ENCODE data around the gene MAP3K14.
"Not testable (repeated sequence)": the region's sequence is repeated elsewhere in the genome, so short reads cannot be mapped to it uniquely, and the experiment has no call there.

MAP3K14 gene

GRCh38 chr17:45316434-45317110 is at the start of gene MAP3K14:
Gene MAP3K14, minus strand, starts transcription at chr17:45317020. Its CDS starts 26,275 bp downstream, at chr17:45290745.
- peak; percentile 49 for DNase-seq (ENCODE audit: low read depth)

DNA sequence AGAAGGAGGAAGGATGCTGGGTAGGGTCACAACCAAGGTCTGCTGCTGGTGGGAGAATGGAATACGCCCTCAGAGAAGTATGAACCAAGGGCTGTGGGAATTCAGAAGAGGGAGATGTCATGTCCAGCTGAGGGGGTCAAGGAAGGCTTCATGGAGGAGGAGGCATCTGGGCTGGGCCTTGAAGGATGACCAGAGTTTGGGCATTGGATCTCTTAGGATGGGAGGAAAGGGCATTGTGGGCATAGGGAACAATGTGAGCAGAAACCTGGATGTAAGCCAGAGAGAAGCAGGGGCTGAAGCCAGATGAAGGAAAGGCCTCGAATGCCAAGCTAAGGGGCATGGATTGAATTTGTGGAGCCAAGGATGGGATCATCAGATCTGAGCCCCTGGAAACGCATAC is 49.2 kb upstream of the MAP3K14 start:
- no peak for DNase-seq (ENCODE audit: low read depth)

GRCh38 chr17:45364531-45365390 is 47.9 kb upstream of the MAP3K14 start:
- DNase-seq (ENCODE audit: low read depth), result no peak

GRCh38 chr17:45363498-45363897 is 46.7 kb upstream of the MAP3K14 start:
- DNase-seq (ENCODE audit: low read depth), result no peak

DNA sequence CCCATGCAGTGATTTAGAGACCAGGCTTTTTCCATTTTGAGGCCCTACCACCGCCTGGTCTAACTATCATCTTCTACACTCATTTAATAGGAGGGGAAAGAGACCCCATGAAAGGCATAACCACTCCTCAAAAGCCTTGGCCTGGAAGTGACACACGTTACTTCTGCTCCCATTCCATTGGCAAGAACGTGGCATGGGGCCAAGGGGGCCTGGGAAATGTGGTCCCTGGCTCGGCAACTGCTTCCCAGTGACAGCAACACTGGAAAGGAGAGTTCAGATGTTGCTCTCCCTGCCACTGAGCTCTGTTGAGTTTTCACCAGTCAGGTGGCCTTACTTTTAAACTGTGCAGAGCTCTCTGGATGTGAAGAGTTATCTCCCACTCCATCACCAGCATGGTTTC is 45.2 kb upstream of the MAP3K14 start:
- DNase-seq (ENCODE audit: low read depth), result no peak

DNA sequence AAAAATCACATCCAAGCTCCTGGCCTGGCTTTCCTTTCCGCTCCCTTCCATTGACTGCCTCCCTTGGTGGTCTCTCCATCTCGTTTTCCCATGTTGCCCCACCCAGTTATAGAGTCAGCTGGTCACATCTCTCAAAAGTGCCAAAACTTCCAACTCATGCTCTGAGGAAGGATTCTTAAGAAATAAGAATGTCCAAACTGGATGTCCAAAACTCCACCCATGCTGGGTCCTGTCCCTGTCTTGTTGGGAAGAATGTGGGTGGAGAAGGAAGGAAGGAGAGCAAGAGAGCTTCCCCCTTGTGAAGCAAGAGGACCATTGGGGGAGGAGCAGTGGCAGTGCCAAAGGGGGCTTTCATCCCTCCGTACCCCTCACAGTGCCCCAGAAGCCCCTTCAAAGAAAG is 44.6 kb upstream of the MAP3K14 start:
- DNase-seq (ENCODE audit: low read depth), result no peak

- no peak for DNase-seq (ENCODE audit: low read depth)
These were observed 40.7 kb upstream of the MAP3K14 start for GRCh38 chr17:45357364-45357997.

- DNase-seq (ENCODE audit: low read depth), result no peak
These were observed 38.3 kb upstream of the MAP3K14 start for GRCh38 chr17:45355087-45355486.

DNA sequence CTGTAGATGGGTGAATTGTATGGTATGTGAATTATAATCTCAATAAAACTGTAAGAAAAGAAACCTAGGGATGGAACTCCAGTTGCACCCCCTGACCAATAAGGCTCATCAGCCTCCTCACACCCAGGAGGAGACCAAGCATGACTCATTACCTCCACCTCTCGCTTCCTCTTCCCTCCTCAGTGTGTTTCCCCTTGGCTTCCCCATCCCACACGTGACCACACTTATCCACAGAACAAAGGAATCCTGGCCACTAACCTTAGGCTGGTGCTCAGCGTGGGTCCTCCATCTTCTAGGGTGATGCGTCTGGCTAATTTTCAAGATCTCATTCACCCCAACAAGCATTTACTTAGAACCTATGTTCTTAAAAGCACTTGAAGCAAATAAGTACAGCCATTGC is 36.2 kb upstream of the MAP3K14 start:
- DNase-seq (ENCODE audit: low read depth), result peak; percentile 10

DNA sequence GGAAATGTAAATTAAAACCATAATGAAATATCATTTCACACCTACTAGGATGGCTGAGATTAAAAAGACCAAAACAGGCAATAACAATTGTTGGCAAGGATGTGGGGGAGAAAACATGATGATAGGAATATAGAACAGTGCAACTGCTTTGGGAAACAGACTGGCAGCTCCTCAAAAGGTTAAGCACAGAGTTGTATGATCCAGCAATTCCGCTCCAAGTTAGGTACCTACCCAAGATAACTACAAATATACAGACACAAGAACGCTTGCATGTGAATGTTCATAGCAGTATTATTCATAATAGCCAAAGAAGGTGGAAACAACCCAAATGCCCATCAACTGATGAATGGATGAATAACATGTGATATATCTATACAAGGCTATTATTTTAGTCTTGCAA is 35.0 kb upstream of the MAP3K14 start:
- DNase-seq (ENCODE audit: low read depth), result no peak

DNA sequence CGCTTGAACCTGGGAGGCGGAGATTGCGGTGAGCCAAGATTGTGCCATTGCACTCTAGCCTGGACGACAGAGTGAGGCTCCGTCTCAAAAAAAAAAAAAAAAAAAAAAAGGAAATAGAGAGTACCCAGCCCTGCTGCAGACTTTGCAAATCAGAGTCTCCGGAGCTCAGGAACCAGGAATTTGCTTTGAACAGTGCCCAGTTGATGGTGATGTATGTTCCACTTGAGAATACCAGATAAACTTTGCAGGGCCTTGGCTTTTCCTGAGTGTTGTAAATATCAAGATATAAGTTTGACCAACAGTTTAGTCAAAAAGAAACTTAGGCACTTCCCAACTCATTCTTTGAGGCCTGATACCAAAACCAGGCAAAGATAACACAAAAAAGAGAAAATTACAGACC is 30.6 kb upstream of the MAP3K14 start:
- DNase-seq (ENCODE audit: low read depth), result no peak

- DNase-seq (ENCODE audit: low read depth), result no peak
These were observed 29.6 kb upstream of the MAP3K14 start for GRCh38 chr17:45346216-45347015.

GRCh38 chr17:45345554-45346215 is 28.9 kb upstream of the MAP3K14 start:
- no peak for DNase-seq (ENCODE audit: low read depth)

- no peak for DNase-seq (ENCODE audit: low read depth)
These were observed 28.4 kb upstream of the MAP3K14 start for GRCh38 chr17:45345246-45345553.

DNA sequence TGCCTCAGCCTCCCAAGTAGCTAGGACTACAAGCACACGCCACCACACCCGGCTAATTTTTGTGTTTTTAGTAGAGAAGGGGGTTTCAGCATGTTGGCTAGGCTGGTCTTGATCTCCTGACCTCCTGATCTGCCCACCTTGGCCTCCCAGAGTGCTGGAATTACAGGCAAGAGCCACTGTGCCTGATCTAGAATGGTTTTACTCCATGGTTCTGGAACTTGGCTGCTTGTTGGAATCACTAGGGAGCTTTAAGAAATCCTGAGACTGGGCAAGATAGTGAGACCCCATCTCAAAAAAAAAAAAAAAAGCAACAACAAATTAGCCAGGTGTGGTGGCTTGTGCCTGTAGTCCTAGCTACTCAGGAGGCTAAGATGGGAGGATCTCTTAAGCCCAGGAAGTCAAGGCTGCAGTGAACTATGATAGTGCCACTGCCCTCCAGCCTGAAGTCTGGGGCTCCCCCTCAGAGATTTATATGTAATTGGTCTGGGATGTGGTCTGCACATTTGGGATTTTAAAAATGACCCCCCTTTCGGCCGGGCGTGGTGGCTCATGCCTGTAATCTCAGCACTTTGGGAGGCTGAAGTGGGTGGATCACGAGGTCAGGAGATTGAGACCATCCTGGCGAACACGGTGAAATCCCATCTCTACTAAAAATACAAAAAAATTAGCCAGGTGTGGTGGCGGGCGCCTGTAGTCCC is 27.3 kb upstream of the MAP3K14 start:
- not testable (repeated sequence) for DNase-seq (ENCODE audit: low read depth)

DNA sequence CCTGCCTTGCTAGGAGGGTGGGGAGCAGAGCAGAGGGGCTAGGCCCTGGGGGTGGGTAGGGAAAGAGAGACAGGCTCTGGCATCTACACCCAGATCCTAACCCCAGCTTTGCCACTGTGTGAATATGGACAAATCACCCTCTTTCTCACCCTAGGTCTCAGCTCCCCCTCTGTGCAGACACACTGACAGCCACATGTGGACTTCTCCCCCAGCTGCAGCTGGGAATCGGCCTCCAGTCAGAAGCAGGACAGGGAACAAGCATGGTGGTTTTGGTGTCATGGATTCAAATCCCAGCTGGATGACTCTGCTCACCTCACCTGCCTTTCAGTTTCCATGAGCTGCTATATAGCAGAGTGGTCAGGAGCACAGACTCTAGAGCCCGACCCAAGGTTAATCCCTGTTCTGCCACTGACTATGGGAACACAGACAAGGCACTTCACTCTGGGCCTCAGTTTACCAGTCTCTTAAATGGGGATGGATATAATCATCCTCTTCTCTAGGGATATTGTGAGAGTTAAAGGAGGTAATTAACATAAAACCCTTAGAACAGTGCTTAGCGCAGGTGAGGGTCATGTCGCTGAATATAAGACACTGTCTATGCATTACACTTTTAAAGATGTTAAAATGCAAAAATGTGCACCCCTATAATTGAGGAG is 26.2 kb upstream of the MAP3K14 start:
- no peak for DNase-seq (ENCODE audit: low read depth)

DNA sequence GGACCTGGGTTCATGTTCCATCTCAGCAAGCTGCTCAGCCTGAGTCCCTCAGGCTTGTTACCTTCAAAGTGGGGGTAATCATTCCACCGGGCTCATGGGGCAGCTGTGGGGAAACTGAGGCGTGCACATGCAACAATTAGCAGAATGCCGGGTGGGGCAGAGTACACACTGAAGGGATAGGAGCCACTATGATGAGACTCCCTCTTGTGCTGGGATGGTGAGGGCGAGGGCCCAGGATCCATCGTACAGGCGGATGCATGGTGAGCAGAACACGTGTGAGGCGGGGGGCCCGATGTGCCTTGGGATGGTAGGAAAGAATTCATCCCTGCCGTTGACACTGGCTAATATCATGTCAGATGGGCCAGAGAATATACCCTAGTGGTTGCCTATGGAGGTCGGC is 25.5 kb upstream of the MAP3K14 start:
- DNase-seq (ENCODE audit: low read depth), result no peak

DNA sequence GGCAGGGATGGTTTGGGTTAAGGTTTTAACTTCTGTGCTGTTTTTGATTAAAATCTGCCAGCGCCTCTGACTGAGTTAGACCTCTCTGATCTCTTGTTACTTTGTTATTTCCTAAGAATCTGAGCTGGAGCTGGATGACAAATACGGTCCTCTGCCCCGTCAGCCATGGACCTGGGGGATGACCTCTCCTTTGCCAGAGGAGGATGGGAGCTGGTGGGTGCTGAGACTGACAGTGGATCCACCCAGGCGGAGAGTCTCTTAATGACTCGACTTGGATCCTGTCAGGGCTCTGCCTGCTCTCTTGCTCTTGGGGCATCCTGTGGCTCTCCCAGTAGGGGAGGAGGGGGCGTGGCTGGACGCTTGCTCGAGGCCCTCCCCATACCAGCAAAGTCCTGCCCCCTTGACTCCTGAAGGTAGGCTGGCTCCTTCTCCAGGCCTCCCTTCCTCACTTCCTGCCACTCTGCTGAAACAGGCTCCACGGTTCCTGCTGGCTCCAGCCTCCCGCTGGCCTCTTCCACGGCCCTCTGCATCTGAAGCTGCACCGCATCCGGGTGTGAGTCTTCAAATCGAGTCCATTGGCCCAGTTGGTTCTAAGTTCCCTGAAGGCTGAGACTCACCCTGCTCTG is 24.8 kb upstream of the MAP3K14 start:
- DNase-seq (ENCODE audit: low read depth), result no peak

DNA sequence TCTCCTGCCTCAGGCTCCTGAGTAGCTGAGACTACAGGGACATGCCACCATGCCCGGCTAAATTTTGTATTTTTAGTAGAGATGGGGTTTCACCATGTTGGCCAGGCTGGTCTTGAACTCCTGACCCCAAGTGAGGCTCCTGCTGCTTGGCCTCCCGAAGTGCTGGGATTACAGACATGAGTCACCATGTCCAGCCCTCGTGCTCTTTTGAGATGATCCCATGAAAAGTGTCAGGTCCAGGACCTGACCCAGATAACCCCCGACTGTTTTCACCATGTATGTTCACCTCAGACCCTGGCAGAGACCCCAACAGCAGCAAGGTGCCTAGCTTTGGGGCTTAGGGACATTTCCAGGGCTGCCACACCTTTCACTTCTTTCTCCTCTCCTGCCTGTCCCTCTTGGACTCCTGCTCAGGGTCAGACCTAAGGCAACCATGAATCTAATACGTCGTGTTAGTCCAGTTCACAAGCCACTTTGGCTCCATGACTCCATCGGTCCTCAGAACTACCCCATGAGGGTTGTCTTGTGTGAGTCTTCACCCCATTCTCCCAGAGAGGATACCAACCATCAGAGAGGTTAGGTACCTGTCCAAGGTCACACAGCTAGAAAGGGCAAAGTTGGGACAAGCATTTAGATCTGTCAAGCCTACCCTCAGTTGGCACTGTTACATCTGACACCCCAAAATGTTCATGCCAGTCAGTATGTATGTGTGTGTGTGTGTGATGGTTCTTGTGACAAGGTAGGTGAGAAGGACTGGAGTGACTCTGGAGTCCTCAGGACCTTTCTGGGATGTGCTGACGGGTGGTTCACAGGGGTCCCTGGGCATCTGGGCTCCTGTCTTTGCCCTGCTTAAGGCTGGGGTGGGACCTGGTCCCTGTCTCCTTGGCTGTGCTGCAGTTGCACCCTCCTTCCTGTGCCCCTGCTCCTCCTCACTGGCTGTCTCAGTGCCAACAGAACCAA is 23.1 kb upstream of the MAP3K14 start:
- no peak for DNase-seq (ENCODE audit: low read depth)
